ENCODE results near the gene SETD5. TPM values are rescaled to one million over a fixed set of nuclear protein-coding genes. Genes with fewer than 3 reads are reported as not detected.

The SETD5 gene
- total RNA-seq, 1 donor from 2014 or later, result 198 TPM

DNA sequence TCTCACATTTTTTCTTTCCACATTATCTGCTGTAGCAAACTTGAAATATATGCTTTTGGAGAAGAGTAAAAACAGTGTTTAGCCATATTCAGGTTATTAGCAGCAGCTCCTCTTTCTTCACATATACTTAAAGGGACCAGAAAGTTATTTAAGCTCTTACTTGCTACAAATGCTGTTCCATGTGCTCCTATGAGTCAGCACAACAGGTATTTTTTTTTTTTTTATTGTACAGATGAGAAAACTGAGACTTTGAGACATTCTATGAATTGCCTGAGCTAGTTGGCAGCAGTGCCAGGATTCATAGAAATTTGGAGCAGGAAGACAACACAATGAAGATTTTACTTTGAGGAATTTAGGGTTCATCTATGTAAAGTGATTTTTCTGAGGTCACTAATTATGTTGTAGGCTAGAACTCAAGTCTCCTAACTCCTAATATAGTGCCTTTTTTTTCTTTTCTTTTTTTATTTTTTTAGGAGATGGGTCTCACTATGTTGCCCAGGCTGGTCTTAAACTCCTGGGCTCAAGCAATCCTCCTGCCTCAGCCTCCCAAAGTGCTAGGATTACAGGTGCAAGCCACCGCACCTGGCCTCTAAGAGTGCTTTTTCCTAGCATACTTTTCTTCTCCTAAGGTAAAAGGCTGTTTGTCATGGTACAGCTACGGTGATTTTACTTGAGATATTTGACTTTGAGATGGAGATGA is 23.6 kb downstream of the SETD5 start:
- no peaks in the 10 kb centered on the region for H3K9me3 Mint-ChIP-seq
- H3K4me1 Mint-ChIP-seq, result peaks cover 27% of the 10 kb centered on the region
- H3K4me3 Mint-ChIP-seq, result no peak overlapping the region
- H3K79me2 ChIP-seq (ENCODE audit: low read depth), result peaks cover 100% of the 10 kb centered on the region
- H3K27me3 Mint-ChIP-seq (ENCODE audit: insufficient read depth, low read depth), result no peaks in the 10 kb centered on the region
- TF ChIP-seq EZH2 (IDR thresholded peaks at IDR 0.05) (no peak), EZH2phosphoT487 (IDR thresholded peaks at IDR 0.05) (no peak)
- TF ChIP-seq, protein P1, sequence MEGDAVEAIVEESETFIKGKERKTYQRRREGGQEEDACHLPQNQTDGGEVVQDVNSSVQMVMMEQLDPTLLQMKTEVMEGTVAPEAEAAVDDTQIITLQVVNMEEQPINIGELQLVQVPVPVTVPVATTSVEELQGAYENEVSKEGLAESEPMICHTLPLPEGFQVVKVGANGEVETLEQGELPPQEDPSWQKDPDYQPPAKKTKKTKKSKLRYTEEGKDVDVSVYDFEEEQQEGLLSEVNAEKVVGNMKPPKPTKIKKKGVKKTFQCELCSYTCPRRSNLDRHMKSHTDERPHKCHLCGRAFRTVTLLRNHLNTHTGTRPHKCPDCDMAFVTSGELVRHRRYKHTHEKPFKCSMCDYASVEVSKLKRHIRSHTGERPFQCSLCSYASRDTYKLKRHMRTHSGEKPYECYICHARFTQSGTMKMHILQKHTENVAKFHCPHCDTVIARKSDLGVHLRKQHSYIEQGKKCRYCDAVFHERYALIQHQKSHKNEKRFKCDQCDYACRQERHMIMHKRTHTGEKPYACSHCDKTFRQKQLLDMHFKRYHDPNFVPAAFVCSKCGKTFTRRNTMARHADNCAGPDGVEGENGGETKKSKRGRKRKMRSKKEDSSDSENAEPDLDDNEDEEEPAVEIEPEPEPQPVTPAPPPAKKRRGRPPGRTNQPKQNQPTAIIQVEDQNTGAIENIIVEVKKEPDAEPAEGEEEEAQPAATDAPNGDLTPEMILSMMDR (IDR thresholded peaks at IDR 0.05), result no peak
- DNase-seq (ENCODE audit: low spot score), result no peak
- peak overlapping the region; percentile 64 for H3K27ac ChIP-seq
- H3K36me3 Mint-ChIP-seq, result peaks cover 8% of the 10 kb centered on the region
- H3K4me3 ChIP-seq, result no peak overlapping the region
- no peaks in the 10 kb centered on the region for H3K36me3 ChIP-seq
- H3K4me2 ChIP-seq, result no peak overlapping the region
- H3F3A ChIP-seq (ENCODE audit: low read depth), result peaks cover 42% of the 10 kb centered on the region
- no peak overlapping the region for H3K9ac ChIP-seq
- H4K20me1 ChIP-seq (ENCODE audit: low read depth), result peaks cover 98% of the 10 kb centered on the region
- H3K27ac Mint-ChIP-seq, result peak overlapping the region; percentile 9
- no peaks in the 10 kb centered on the region for H3K9me3 ChIP-seq (ENCODE audit: low read depth)
- H3K4me1 ChIP-seq, result peaks cover 15% of the 10 kb centered on the region
- H2AFZ ChIP-seq (replicated peaks), result no peak overlapping the region
- H3K27me3 ChIP-seq, result no peaks in the 10 kb centered on the region

DNA sequence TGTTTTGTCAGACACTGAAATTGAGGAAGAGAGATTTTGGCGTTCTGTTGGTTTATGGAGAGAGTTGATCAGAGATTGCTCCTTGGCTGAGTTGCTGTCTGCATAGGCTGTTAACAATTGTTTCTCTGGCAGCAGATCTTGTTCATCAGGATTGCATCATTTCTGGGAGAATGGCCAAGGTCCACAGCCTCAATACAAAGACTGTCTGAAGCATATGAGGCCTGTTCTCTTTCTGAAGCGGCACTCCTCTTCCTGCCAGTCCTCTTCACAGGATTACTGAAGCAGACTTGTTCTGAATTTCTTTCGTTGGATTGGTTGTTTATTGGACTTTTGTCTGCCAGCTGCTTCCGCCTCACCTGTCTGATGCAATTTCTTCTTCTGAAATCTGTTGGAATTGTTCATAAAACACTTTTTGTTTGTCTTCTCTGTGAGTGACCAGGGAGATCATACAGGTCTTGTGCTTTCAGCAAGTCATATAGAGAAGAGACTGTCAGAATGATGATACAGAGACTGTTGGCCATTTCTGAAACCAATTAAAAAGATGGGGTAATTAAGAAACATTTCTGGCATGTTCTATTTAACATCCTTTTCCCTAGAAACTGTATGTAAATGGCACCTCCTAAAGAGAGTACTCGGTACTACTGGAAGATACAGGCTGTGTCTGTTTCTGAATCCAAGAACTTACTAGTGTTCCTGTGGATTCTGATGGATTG is 25.5 kb downstream of the SETD5 start:
- Mint-ChIP-seq H3K4me1 (peaks cover 27% of the 10 kb centered on the region), H3K27me3 (ENCODE audit: insufficient read depth, low read depth) (no peaks in the 10 kb centered on the region), H3K9me3 (no peaks in the 10 kb centered on the region), H3K36me3 (peaks cover 9% of the 10 kb centered on the region), H3K4me3 (peak overlapping the region; percentile 65), H3K27ac (peak overlapping the region; percentile 36)
- H3K9ac ChIP-seq, result peak overlapping the region; percentile 38
- TF ChIP-seq EZH2phosphoT487 (IDR thresholded peaks at IDR 0.05) (no peak), EZH2 (IDR thresholded peaks at IDR 0.05) (no peak)
- TF ChIP-seq, protein P1 (IDR thresholded peaks at IDR 0.05), result peak; percentile 57
- no peaks in the 10 kb centered on the region for H3K27me3 ChIP-seq
- peaks cover 15% of the 10 kb centered on the region for H3K4me1 ChIP-seq
- peaks cover 46% of the 10 kb centered on the region for H3F3A ChIP-seq (ENCODE audit: low read depth)
- H3K27ac ChIP-seq, result peak overlapping the region; percentile 87
- no peak overlapping the region for H2AFZ ChIP-seq (replicated peaks)
- peaks cover 97% of the 10 kb centered on the region for H4K20me1 ChIP-seq (ENCODE audit: low read depth)
- no peak overlapping the region for H3K4me3 ChIP-seq
- H3K4me2 ChIP-seq, result peak overlapping the region; percentile 40
- H3K36me3 ChIP-seq, result peaks cover 6% of the 10 kb centered on the region
- H3K9me3 ChIP-seq (ENCODE audit: low read depth), result no peaks in the 10 kb centered on the region
- peak; percentile 59 for DNase-seq (ENCODE audit: low spot score)
- H3K79me2 ChIP-seq (ENCODE audit: low read depth), result peaks cover 100% of the 10 kb centered on the region

DNA sequence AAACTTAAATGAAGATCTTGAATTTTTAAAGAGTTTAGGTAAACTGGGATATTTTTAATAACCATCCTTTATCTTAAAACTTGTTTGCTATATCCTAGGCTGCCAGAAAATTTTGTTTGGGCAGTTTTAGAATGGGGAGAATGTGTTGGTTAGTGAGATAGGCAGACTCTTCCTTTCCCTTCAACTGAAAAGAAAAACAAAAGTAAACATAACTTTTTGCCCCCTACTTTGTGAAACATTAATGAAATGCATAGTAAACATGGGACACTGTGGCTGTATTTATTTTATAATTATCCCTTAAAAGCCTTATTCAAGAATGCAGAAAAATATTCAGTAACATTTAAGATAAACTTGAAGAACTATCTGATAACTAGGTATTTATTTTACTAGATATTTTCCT is 31.0 kb downstream of the SETD5 start:
- Mint-ChIP-seq H3K27ac (no peak overlapping the region), H3K4me3 (no peak overlapping the region), H3K27me3 (ENCODE audit: insufficient read depth, low read depth) (no peaks in the 10 kb centered on the region), H3K9me3 (no peaks in the 10 kb centered on the region), H3K4me1 (peaks cover 4% of the 10 kb centered on the region), H3K36me3 (peaks cover 24% of the 10 kb centered on the region)
- Histone ChIP-seq H3K9ac (no peak overlapping the region), H3F3A (ENCODE audit: low read depth) (peaks cover 43% of the 10 kb centered on the region), H4K20me1 (ENCODE audit: low read depth) (peaks cover 86% of the 10 kb centered on the region), H3K4me3 (no peak overlapping the region), H3K27me3 (no peaks in the 10 kb centered on the region), H3K4me1 (no peaks in the 10 kb centered on the region), H3K36me3 (peaks cover 53% of the 10 kb centered on the region), H3K9me3 (ENCODE audit: low read depth) (no peaks in the 10 kb centered on the region), H2AFZ (replicated peaks) (no peak overlapping the region), H3K79me2 (ENCODE audit: low read depth) (peaks cover 99% of the 10 kb centered on the region), H3K27ac (no peak overlapping the region), H3K4me2 (no peak overlapping the region)
- TF ChIP-seq, protein P1 (IDR thresholded peaks at IDR 0.05), result no peak
- no peak for TF ChIP-seq EZH2 (IDR thresholded peaks at IDR 0.05)
- TF ChIP-seq EZH2phosphoT487 (IDR thresholded peaks at IDR 0.05), result no peak
- no peak for DNase-seq (ENCODE audit: low spot score)

Measured in neural progenitor cell (in vitro differentiated cells).